Endothelial cell of umbilical vein (primary cell): ENCODE data around the gene ANP32E. TPM values are rescaled to one million over a fixed set of nuclear protein-coding genes. Genes with fewer than 3 reads are reported as not detected.

ENCODE experiments used
- BruUV-seq: library from RNA; stranded (reverse); fragments of 400-500 nt; replicated peaks from 2 replicates; lab custom pipeline; 2021; lab: Mats Ljungman, UMichigan
- CTCF ChIA-PET: fragments of 300-600, 350-600 bp; sonication (Branson Sonifier 250); formaldehyde crosslinking; loops from one replicate; lab custom pipeline; 2021; ENCODE audit warnings: antibody characterized with exemption, inconsistent platforms; lab: Charles Lee
- POLR2A ChIA-PET: fragments of 300-600, 350-600 bp; sonication (Branson Sonifier 250); formaldehyde crosslinking; loops from one replicate; lab custom pipeline; 2021; ENCODE audit warnings: antibody characterized with exemption, inconsistent platforms; lab: Charles Lee
- DNase-seq: peaks from one replicate; pipeline ENCODE4 v3.0.0-alpha.2; 2011; ENCODE audit warnings: low read depth, low spot score
- FAIRE-seq: peaks from 2 replicates; lab custom pipeline; 2011; peaks lifted over from hg19 to GRCh38; lab: Jason Lieb, UNC
- H2AFZ ChIP-seq: 2 replicates; pipeline ENCODE4 v1.6.0; 2012; ENCODE audit warnings: low read depth, low read length, control low read depth, inconsistent platforms
- H3K27ac ChIP-seq: 2 replicates; pipeline ENCODE4 v1.5.1; 2011; ENCODE audit warnings: low read depth, mild to moderate bottlenecking, control low read depth, low read length, moderate library complexity; ENCODE audit not compliant: insufficient read depth
- H3K27me3 ChIP-seq, 2 experiments: 2 replicates each; pipeline versions ENCODE4 v1.6.0 to v1.6.1; 2011; ENCODE audit warnings: low read length in 2 of 2, mixed read lengths in 1 of 2; ENCODE audit not compliant: control insufficient read depth in 2 of 2, insufficient read depth in 2 of 2
- H3K36me3 ChIP-seq, 2 experiments: 2 replicates in 1 of 2; 3 replicates in 1 of 2; pipeline ENCODE4 v1.5.1; 2011; ENCODE audit warnings: low read length in 2 of 2, mild to moderate bottlenecking in 1 of 2, moderate library complexity in 1 of 2; ENCODE audit not compliant: control insufficient read depth in 2 of 2, insufficient read depth in 2 of 2; ENCODE audit errors: extremely low read depth in 1 of 2
- H3K4me1 ChIP-seq: 3 replicates; pipeline ENCODE4 v1.5.1; 2011; ENCODE audit warnings: mild to moderate bottlenecking, low read length; ENCODE audit not compliant: control insufficient read depth, insufficient read depth; ENCODE audit errors: extremely low read depth
- H3K4me2 ChIP-seq: 2 replicates; pipeline ENCODE4 v1.6.1; 2011; ENCODE audit warnings: low read length, control low read depth, mixed read lengths; ENCODE audit not compliant: insufficient read depth
- H3K4me3 ChIP-seq, 3 experiments: fragments of 200-600 bp in 1 of 3; sonication (generic), shearing (Covaris generic) in 1 of 3; replicated peaks in 1 of 3; 2 replicates each; pipeline ENCODE4 v1.5.1; 2011 to 2016; ENCODE audit warnings: control low read depth in 3 of 3, low read length in 3 of 3, mild to moderate bottlenecking in 2 of 3, inconsistent platforms in 1 of 3, low read depth in 1 of 3, moderate library complexity in 1 of 3; ENCODE audit not compliant: insufficient read depth in 1 of 3
- H3K79me2 ChIP-seq: 2 replicates; pipeline ENCODE4 v1.6.0; 2012; ENCODE audit warnings: low read length, inconsistent platforms; ENCODE audit not compliant: control insufficient read depth, insufficient read depth
- H3K9ac ChIP-seq: replicated peaks from 2 replicates; pipeline ENCODE3; 2011; ENCODE audit warnings: low read length, control low read depth; ENCODE audit not compliant: insufficient read depth; ENCODE audit errors: extremely low read depth
- H3K9me1 ChIP-seq: replicated peaks from 3 replicates; pipeline ENCODE4 v1.6.0; 2011; ENCODE audit warnings: mild to moderate bottlenecking, low read length; ENCODE audit not compliant: control insufficient read depth, insufficient read depth; ENCODE audit errors: extremely low read depth
- H3K9me3 ChIP-seq: replicated peaks from 2 replicates; pipeline ENCODE4 v1.5.1; 2012; ENCODE audit warnings: low read length, inconsistent platforms; ENCODE audit not compliant: control insufficient read depth, insufficient read depth
- H4K20me1 ChIP-seq: replicated peaks from 2 replicates; pipeline ENCODE3; 2011; ENCODE audit warnings: mild to moderate bottlenecking, low read length; ENCODE audit not compliant: control insufficient read depth, insufficient read depth; ENCODE audit errors: extremely low read depth
- CTCF ChIP-seq, 2 donors: IDR thresholded peaks; 1 replicate in 1 of 2; 2 replicates in 1 of 2; pipeline ENCODE4 v1.5.1; 2011; ENCODE audit warnings: low read length in 2 of 2, mild to moderate bottlenecking in 2 of 2, moderate library complexity in 2 of 2, control low read depth in 1 of 2, inconsistent platforms in 1 of 2, low read depth in 1 of 2; ENCODE audit not compliant: insufficient read depth in 1 of 2; ENCODE audit errors: extremely low read depth in 1 of 2
- EZH2 ChIP-seq: IDR thresholded peaks from 2 replicates; pipeline ENCODE4 v1.6.1; 2012; ENCODE audit warnings: borderline replicate concordance, low read depth, mild to moderate bottlenecking, moderate library complexity, low read length, inconsistent platforms; ENCODE audit not compliant: severe bottlenecking
- FOS ChIP-seq: IDR thresholded peaks from 2 replicates; pipeline ENCODE4 v1.6.1; 2011; ENCODE audit warnings: mild to moderate bottlenecking, low read length, moderate library complexity, borderline replicate concordance; ENCODE audit not compliant: insufficient read depth
- GATA2 ChIP-seq: IDR thresholded peaks from 2 replicates; pipeline ENCODE4 v1.7.0; 2011; ENCODE audit warnings: low read depth, mild to moderate bottlenecking, moderate library complexity, mixed read lengths, low read length; ENCODE audit not compliant: insufficient read length, insufficient read depth
- JUN ChIP-seq: IDR thresholded peaks from 2 replicates; pipeline ENCODE4 v1.6.1; 2011; ENCODE audit warnings: borderline replicate concordance, low read depth; ENCODE audit not compliant: insufficient read length, insufficient read depth
- MYC ChIP-seq: IDR thresholded peaks from one replicate; pipeline ENCODE4 v1.6.1; 2011; ENCODE audit warnings: mild to moderate bottlenecking, low read depth, low read length
- POLR2A ChIP-seq: IDR thresholded peaks from 2 replicates; pipeline ENCODE4 v1.6.1; 2012; ENCODE audit warnings: low read depth, mild to moderate bottlenecking, control low read depth, low read length
- POLR2AphosphoS5 ChIP-seq: IDR thresholded peaks from 2 replicates; pipeline ENCODE4 v1.6.1; 2012; ENCODE audit warnings: low read depth, mild to moderate bottlenecking, control low read depth, low read length, moderate library complexity; ENCODE audit not compliant: insufficient read depth
- dilution Hi-C: fragments of 300-500 bp; cut with MboI; formaldehyde crosslinking; loops from one replicate; pipeline ENCODE4 v1.15.0; 2019; ENCODE audit warnings: low sequenced_read_pairs; ENCODE audit not compliant: extremely low pct_ligation_motif_present
- intact Hi-C: fragments of 100-400 bp; cut with micrococcal nuclease; formaldehyde crosslinking; loops from one replicate; pipeline ENCODE4 v1.10.0; 2022
- polyA plus RNA-seq, 4 experiments: library from polyadenylated mRNA; depleted of rRNA in 3 of 4; stranded (reverse) in 3 of 4; unstranded in 1 of 4; fragments of >200 nt; gene quantifications; 2 replicates each; pipeline versions ENCODE4 v1.2.1 to v1.2.3, GENCODE V29; 2011 to 2012; ENCODE audit warnings: missing spikeins in 1 of 4
- total RNA-seq: library from RNA; stranded (reverse); gene quantifications from 2 replicates; pipeline ENCODE4 v1.2.3, GENCODE V29; 2021
- TF ChIP-seq, protein P1 (sequence below): IDR thresholded peaks from 2 replicates; pipeline ENCODE4 v1.6.1; 2011; ENCODE audit not compliant: insufficient read depth, insufficient read length

ANP32E gene
- total and polyA plus RNA-seq, 2 donors (not counting 3 experiments of a cell fraction or from before 2014, with no cell fraction given): 6.8 to 53.4 TPM

GRCh38 chr1:150182247-150182646 lies 53.7 kb downstream of the ANP32E start:
- no peak overlapping the region for H3K4me2 ChIP-seq
- no peak overlapping the region for H2AFZ ChIP-seq
- no peak for TF ChIP-seq MYC
- TF ChIP-seq JUN: no peak
- TF ChIP-seq CTCF (IDR thresholded peaks at IDR 0.05; ENCODE audit: extremely low read depth in 1 of 2, insufficient read depth in 1 of 2, low read depth in 1 of 2, low read length in 2 of 2): no peak
- no peak for TF ChIP-seq FOS
- no peak for TF ChIP-seq POLR2A
- no peak for TF ChIP-seq GATA2
- TF ChIP-seq, protein P1, sequence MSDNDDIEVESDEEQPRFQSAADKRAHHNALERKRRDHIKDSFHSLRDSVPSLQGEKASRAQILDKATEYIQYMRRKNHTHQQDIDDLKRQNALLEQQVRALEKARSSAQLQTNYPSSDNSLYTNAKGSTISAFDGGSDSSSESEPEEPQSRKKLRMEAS: no peak
- no peak for TF ChIP-seq EZH2
- TF ChIP-seq POLR2AphosphoS5: no peak
- no peaks in the 10 kb centered on the region for H3K4me1 ChIP-seq
- CTCF ChIA-PET: interaction anchor here (1.0 to 1.7 kb wide), 3 partner anchors 11 to 109 kb away, joined by 3 to 6 read pairs (median 5); no protein-coding TSS in a partner anchor
- FAIRE-seq (no peak), DNase-seq (no peak)
- no peaks in the 10 kb centered on the region for H3K27me3 ChIP-seq
- no peak overlapping the region for H3K4me3 ChIP-seq
- POLR2A ChIA-PET: no interaction called here
- H3K27ac ChIP-seq: no peak overlapping the region
- H3K79me2 ChIP-seq: no peaks in the 10 kb centered on the region
- BruUV-seq: no TSS peak
- no peaks in the 10 kb centered on the region for H3K9me3 ChIP-seq
- no peaks in the 10 kb centered on the region for H4K20me1 ChIP-seq
- dilution Hi-C loops (no loop called here), intact Hi-C loops (no loop called here)
- no peak overlapping the region for H3K9ac ChIP-seq
- H3K9me1 ChIP-seq: no peaks in the 10 kb centered on the region
- no peaks in the 10 kb centered on the region for H3K36me3 ChIP-seq
